Measurements from ENCODE around the gene TMEM59L.

DNA sequence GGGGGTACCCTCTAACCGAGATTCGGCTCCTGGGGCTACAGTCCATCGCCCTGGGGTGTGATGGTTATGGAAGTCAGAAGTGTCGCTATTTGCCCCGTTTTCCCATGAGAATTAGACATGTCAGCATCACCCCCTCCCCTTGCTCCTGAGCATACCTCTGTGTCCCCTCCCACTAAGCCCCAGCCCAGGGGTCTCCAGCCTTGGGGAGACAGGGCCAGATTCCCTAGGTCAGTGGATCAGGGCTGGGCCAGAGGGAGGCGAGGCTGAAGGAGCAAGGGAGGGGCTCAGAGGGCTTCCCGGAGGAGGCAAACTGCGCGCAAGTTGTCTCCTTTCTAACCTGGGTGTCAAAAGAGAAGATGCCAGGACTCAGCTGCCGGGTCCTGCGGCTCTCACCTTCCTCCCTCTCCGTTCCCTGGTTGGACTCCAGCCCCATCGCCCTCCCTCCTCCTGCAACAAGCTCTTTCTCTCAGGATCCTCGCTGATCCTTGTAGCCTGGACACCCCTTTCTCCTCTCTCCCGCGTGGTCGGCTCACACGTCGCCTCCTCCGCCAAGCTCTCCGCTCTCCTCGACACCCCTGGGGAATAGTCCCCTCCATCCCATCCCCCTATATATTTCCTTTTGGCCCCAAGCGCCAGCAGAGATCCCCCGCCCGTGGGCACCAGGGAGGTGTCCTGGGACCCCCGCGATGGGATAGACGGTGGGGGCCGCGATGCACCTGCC, 459 bp upstream of the TMEM59L start:
- no peak for TF ChIP-seq POLR2A (IDR thresholded peaks at IDR 0.05)
- TF ChIP-seq CTCF (IDR thresholded peaks at IDR 0.05): no peak

Measured in breast epithelium (tissue), 3 donors.